ENCODE measurements around the gene KBTBD12.

The KBTBD12 gene

GRCh38 chr3:127959873-127960272 is 44.8 kb downstream of the KBTBD12 start:
- H3K4me3 ChIP-seq (ENCODE audit: low read depth, low read length) = no peak overlapping the region
- TF ChIP-seq CTCF (IDR thresholded peaks at IDR 0.05; ENCODE audit: low read depth, low read length) (peak; percentile 41), POLR2A (IDR thresholded peaks at IDR 0.05; ENCODE audit: extremely low read depth, insufficient read length) (no peak), MYC (IDR thresholded peaks at IDR 0.05; ENCODE audit: low read depth, low read length) (no peak), MAX (IDR thresholded peaks at IDR 0.05; ENCODE audit: low read depth, low read length) (no peak)
- peak; percentile 57 for DNase-seq (ENCODE audit: low read depth)

GRCh38 chr3:127960421-127960965 is 45.5 kb downstream of the KBTBD12 start:
- H3K4me3 ChIP-seq (ENCODE audit: low read depth, low read length) = no peak overlapping the region
- no peak for TF ChIP-seq MAX (IDR thresholded peaks at IDR 0.05; ENCODE audit: low read depth, low read length)
- TF ChIP-seq POLR2A (IDR thresholded peaks at IDR 0.05; ENCODE audit: extremely low read depth, insufficient read length) = no peak
- TF ChIP-seq MYC (IDR thresholded peaks at IDR 0.05; ENCODE audit: low read depth, low read length) = no peak
- no peak for TF ChIP-seq CTCF (IDR thresholded peaks at IDR 0.05; ENCODE audit: low read depth, low read length)
- DNase-seq (ENCODE audit: low read depth) = no peak

GRCh38 chr3:127961124-127961523 is 46.1 kb downstream of the KBTBD12 start:
- TF ChIP-seq POLR2A (IDR thresholded peaks at IDR 0.05; ENCODE audit: extremely low read depth, insufficient read length) = no peak
- no peak for TF ChIP-seq MAX (IDR thresholded peaks at IDR 0.05; ENCODE audit: low read depth, low read length)
- no peak for TF ChIP-seq MYC (IDR thresholded peaks at IDR 0.05; ENCODE audit: low read depth, low read length)
- TF ChIP-seq CTCF (IDR thresholded peaks at IDR 0.05; ENCODE audit: low read depth, low read length) = no peak
- no peak for DNase-seq (ENCODE audit: low read depth)
- H3K4me3 ChIP-seq (ENCODE audit: low read depth, low read length) = no peak overlapping the region

- no peak for TF ChIP-seq MYC (IDR thresholded peaks at IDR 0.05; ENCODE audit: low read depth, low read length)
- no peak for DNase-seq (ENCODE audit: low read depth)
Measured at GRCh38 chr3:127961963-127962362, 46.9 kb downstream of the KBTBD12 start.

GRCh38 chr3:127962937-127963336 is 47.9 kb downstream of the KBTBD12 start:
- H3K4me3 ChIP-seq (ENCODE audit: low read depth, low read length) = no peak overlapping the region
- DNase-seq (ENCODE audit: low read depth) = no peak

More at GRCh38 chr3:127961963-127962362, 46.9 kb downstream of the KBTBD12 start:
- H3K4me3 ChIP-seq (ENCODE audit: low read depth, low read length) = no peak overlapping the region

GRCh38 chr3:127964053-127964452 is 49.0 kb downstream of the KBTBD12 start:
- TF ChIP-seq MAX (IDR thresholded peaks at IDR 0.05; ENCODE audit: low read depth, low read length) (no peak), POLR2A (IDR thresholded peaks at IDR 0.05; ENCODE audit: extremely low read depth, insufficient read length) (no peak), MYC (IDR thresholded peaks at IDR 0.05; ENCODE audit: low read depth, low read length) (no peak), CTCF (IDR thresholded peaks at IDR 0.05; ENCODE audit: low read depth, low read length) (no peak)
- no peak overlapping the region for H3K4me3 ChIP-seq (ENCODE audit: low read depth, low read length)
- DNase-seq (ENCODE audit: low read depth) = no peak

More at GRCh38 chr3:127962937-127963336, 47.9 kb downstream of the KBTBD12 start:
- TF ChIP-seq MYC (IDR thresholded peaks at IDR 0.05; ENCODE audit: low read depth, low read length) = no peak
- no peak for TF ChIP-seq MAX (IDR thresholded peaks at IDR 0.05; ENCODE audit: low read depth, low read length)
- TF ChIP-seq CTCF (IDR thresholded peaks at IDR 0.05; ENCODE audit: low read depth, low read length) = no peak
- TF ChIP-seq POLR2A (IDR thresholded peaks at IDR 0.05; ENCODE audit: extremely low read depth, insufficient read length) = no peak

Measured in NB4 (cell line).